Measurements from ENCODE around the gene RALA.
A peak's percentile ranks its signal among the peaks of the same experiment; 100 is the strongest.
"Not testable (repeated sequence)": the region's sequence is repeated elsewhere in the genome, so short reads cannot be mapped to it uniquely, and the experiment has no call there.

The RALA gene

DNA sequence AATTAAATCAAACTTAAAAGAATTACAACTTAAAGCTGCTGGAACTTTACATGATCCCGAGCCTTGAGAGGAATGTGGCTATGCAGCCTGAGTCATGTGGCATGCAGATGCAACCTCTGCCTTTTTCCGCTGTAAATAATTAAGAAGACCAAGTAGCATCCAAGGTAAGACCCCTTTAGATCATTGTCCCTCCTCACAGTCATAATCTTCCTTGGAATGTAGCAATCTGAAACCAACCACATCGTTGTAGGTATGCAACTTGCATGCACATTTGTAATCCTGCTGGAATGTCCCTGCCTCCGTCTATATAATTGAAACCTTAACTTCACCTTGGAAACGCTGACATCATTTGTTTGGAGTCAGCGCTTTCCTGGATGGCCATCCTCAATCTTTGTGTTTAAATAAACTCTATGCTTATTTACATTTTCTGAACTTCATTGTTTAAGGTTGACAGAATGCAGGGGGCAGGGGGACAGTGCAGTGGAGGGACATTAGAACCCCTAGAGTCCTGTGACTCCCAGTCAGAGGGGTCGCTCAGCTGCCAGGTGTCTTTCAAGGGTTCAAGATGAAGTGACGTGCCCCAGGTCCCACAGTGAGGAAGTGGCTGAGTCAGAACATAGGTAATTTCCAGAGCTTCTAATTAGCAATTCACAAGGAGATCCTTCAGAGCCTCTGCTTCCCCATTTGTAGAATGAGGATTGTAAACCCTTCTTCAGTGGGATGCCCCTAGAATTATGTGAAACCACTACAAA is 110.7 kb downstream of the RALA start:
- DNase-seq: peak; percentile 58

- no peak for DNase-seq
Measured at GRCh38 chr7:39734633-39735004, 111.2 kb downstream of the RALA start.

- no peak for DNase-seq
Measured at GRCh38 chr7:39735903-39736302, 112.5 kb downstream of the RALA start.

DNA sequence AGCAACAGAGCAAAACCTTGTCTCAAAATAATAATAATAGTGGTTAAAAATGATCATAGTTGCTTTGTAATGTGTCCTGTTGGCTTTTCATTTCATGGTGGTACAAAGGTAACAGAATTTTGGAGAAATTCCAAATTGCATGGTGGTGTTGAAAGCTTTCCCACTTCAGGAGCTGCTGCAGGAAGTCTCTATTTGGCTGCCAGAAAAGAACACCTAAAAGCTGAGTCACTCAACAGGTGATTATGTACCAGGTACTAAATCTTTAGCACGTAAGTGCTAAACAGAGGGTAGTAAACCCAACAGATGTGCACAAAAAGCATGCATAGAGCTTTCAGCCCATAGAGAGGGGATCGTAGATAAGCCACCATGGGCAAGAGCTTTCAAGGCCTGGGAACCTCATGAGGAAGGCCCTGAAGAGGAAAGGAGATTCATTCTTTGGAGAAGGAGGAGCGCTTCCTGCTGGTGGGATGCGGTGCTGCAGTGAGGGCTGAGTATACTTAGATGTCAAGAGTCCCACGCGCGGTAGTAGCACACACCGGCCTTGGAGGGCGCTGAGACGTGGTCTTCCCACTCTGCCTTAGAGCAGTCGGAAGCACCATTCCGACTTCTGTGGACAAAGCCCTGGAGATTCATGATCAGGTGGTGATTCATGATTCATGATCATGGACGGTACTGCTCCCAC is 118.7 kb downstream of the RALA start:
- peak; percentile 71 for DNase-seq

DNA sequence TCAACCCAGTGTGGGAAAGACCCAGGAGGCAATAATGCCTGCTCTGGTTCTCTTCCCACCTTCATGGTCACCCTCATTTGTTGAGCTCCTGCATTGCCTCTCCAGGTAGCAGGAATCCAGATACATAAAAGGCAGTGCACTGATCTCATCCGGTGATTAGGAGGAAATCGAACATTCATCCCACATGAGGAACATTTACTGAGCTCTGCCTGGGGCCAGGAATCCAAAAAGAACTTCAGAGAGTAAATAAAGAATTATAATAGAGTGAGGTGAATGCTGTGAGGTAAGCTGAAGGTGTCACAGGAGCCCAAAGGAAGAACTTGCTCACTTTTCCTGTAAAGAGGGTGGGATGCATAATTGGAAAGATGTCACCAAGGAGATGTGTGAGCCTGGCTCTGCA is 121.2 kb downstream of the RALA start:
- no peak for DNase-seq

GRCh38 chr7:39745320-39745719 is 121.9 kb downstream of the RALA start:
- DNase-seq: no peak

GRCh38 chr7:39746103-39746819 is 122.9 kb downstream of the RALA start:
- peak; percentile 61 for DNase-seq

GRCh38 chr7:39749177-39749576 is 125.8 kb downstream of the RALA start:
- no peak for DNase-seq

GRCh38 chr7:39749717-39750116 is 126.3 kb downstream of the RALA start:
- DNase-seq: no peak

GRCh38 chr7:39750253-39751077 is 127.1 kb downstream of the RALA start:
- no peak for DNase-seq

DNA sequence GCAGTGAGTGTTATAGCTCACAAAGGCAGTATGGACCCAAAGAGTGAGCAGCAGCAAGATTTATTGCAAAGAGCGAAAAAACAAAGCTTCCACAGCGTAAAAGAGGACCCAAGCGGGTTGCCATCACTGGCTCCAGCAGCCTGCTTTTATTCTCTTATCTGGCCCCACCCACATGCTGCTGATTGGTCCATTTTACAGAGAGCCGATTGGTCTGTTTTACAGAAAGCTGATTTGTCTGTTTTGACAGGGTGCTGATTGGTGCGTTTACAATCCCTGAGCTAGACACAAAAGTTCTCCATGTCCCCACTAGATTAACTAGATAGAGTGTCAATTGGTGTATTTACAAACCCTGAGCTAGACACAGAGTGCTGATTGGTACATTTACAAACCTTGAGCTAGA is 129.9 kb downstream of the RALA start:
- DNase-seq: not testable (repeated sequence)

DNA sequence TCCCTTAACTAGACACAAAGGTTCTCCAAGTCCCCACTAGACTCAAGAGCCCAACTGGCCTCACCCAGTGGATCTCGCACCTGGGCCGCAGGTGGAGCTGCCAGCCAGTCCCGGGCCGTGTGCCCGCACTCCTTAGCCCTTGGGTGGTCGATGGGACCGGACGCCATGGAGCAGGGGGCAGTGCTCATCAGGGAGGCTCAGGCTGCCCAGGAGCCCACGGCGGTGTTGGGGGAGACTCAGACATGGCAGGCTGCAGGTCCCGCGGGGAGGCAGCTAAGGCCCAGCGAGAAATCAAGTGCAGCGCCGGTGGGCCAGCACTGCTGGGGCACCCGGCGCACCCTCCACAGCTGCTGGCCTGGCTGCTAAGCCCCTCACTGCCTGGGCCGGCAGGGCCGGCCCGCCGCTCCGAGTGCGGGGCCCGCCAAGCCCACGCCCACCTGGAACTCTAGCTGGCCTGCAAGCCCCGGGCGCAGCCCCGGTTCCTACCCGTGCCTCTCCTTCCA is 130.5 kb downstream of the RALA start:
- DNase-seq: no peak

- DNase-seq: no peak
Measured at GRCh38 chr7:39754326-39755120, 131.2 kb downstream of the RALA start.

GRCh38 chr7:39757604-39758003 is 134.2 kb downstream of the RALA start:
- DNase-seq: no peak
